ENCODE measurements around the gene DKC1.
A peak's percentile ranks its signal among the peaks of the same experiment; 100 is the strongest.
"Not testable (repeated sequence)": the region's sequence is repeated elsewhere in the genome, so short reads cannot be mapped to it uniquely, and the experiment has no call there.

Gene DKC1

GRCh38 chrX:154793084-154793795, 30.6 kb downstream of the DKC1 start:
- no peak for DNase-seq

DNA sequence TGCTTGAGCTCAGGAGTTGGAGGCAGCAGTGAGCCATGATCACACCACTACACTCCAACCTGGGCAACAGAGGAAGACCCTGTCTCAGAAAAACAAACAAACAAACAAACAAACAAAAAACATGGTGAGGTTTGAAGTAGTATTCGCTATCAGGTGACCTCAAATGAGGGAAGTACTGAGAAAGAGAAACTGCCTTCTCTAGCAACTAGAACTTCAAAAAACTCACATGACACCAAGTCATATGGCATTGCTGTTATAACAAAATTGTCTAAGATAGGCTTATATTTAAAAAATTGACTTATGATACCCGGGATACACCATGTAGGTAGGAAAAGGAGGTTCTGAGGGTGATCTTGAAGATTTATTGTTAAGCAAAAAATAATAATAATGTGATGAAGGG, 32.4 kb downstream of the DKC1 start:
- DNase-seq = no peak

- no peak for DNase-seq
These were observed 34.3 kb downstream of the DKC1 start for GRCh38 chrX:154797006-154797405.

GRCh38 chrX:154799556-154800348, 37.1 kb downstream of the DKC1 start:
- no peak for DNase-seq

DNA sequence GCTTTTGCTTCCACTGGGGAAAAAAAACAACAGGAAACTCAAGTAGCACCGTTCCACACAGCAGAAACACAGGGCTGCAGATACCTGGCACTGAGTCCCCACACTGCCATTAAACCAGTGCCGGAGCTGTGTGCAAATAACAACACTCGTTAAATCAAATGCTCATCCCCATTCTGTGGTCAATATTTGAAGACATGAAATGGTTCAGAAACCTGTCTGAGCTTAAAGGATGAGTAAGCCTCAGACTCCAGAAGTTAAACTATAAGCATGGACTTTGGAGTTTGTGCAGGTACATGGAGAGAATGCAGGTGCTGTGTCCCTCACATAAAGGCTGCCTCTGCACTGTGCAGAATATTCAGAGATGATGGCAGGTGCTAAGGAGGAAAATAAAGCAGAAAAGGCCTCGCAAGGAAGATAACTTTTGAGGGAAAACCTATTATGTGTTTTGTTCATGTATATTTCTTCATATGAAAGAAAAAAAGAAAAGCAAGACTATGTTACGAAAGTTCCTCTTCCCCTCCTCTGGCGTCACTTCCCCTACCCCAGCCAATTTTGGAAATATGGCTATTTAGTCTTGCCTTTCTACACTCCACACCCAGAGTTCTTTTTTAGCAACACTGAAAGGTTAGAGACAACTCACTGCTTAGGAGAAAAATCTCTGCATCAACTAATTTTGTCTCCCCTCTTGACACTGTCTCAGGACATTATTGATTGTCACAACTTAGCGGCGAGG, 38.0 kb downstream of the DKC1 start:
- DNase-seq = no peak

DNA sequence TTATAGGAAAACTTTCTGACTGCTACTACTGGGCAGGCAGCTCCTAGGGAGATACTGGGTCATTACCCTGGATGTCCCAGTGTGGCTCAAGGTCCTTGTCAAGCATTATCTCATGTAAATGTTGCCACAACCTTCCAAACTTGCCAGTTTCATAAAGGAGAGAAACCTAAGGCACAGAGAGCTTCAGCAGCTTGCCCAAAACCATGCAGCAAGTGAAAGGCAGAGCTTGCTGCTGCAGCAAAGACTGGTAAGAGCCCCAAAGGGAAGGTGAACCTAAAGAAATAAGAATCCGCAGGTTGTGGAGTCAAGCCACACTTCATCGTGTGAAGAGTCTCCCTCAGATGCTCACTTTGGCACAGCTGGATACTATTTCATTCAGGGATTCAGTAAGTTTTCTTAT, 40.3 kb downstream of the DKC1 start:
- no peak for DNase-seq

DNA sequence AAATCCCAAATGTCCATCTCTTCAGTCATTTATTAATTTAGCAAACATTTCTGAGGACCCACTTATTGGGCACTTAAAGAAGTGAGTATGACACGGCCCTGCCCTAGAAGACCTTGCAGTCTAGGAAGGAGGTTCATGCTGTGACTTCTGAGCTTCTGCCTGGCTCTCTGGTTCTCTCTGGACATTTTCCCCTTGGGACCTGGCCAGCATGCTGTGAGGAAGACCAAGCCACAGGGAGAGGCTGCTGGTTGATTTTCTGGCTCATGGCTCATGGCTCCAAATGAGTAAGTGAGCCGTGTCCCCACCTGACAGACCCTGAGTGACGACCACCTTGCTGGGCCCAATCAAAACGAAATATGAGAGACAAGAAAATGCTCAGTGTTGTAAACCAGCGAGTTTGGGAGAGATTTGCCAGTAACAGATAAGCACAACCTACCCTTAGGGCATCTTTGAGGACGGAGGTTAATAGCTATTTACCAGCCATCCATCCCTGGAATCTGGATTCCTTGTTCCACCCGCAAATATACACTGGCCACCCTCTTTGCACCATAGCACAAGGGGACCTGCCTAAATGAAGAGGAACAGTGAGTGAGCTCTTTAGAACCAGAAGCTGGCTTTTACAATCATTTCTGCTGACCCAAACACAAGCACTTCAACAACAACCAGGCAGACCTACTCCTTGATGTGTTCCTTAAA, 41.7 kb downstream of the DKC1 start:
- DNase-seq = no peak

- peak; percentile 72 to 82 for DNase-seq
These were observed 42.5 kb downstream of the DKC1 start, which contains the start of gene MPP1 for GRCh38 chrX:154804957-154805695. TSS of gene MPP1 (minus strand) at chrX:154805485. CDS start at chrX:154805373, 112 bp downstream.

- no peak for DNase-seq
These were observed 43.0 kb downstream of the DKC1 start for GRCh38 chrX:154805696-154806091.

DNA sequence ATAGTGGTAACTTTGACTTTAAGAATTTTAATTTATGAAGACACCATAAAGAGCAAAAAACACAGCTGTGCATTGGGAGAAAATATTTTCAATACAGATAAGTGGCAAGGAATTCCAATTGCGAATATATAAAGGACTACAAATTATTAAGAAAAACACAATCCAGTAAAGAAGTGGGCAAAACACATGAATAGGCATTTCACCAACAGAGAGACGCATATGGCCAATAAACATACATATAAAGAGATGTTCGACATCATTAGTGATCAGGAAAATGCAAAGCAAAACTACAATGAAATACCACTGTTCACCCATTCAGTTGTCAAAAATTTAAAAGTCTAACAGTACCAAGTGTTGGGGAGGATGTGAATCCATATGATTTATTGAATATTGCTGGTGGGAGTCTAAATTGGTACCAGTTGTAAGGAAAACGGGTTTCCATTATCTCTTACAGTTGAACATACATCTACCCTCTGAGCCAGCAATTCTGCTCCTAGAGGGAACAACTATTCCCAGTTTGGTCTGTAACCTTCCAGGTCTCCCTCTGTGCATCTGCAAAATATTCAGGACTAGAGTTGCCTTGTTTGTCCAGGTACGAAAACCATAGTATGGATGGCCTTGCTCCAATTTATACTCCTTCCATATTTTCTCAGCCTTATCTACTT, 44.3 kb downstream of the DKC1 start:
- no peak for DNase-seq

- DNase-seq = peak in 1 of 2 donors; percentile 9
These were observed 47.4 kb downstream of the DKC1 start for GRCh38 chrX:154809939-154810665.

DNA sequence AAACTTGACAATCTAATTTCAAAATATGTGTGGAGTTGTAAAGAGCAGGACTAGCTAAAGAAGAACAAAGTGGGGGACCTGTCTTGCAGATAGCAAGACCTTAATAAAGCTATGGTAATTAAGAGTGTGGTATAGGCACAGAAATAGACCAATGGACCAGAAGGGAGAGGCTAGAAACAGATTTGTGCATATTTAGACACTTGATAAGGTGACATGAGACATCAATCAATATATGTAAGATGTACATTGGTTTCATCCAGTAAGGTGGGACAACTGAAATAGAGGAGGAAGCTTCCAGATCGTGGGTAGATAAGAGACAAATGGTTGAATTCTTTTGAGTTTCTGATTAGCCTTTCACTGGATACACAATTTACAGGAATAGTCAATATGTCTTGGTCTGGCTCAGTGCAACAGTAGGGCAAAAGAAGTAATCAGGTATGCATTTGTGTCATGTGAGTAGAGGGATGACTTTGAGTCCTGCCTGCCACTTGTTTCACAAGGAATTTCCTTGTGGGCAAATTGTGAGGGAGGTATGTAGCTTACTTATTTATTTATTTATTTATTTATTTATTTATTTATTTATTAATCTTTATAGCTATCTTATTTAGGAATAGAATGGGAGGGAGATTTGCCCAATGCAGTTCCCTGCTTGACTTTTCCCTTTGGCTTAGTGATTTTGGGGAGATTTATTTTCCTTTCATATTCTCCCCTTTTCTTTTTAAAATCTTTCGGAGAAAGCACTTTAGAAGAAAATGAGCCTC, 49.9 kb downstream of the DKC1 start:
- no peak for DNase-seq

GRCh38 chrX:154813801-154814200, 51.1 kb downstream of the DKC1 start:
- no peak for DNase-seq

DNA sequence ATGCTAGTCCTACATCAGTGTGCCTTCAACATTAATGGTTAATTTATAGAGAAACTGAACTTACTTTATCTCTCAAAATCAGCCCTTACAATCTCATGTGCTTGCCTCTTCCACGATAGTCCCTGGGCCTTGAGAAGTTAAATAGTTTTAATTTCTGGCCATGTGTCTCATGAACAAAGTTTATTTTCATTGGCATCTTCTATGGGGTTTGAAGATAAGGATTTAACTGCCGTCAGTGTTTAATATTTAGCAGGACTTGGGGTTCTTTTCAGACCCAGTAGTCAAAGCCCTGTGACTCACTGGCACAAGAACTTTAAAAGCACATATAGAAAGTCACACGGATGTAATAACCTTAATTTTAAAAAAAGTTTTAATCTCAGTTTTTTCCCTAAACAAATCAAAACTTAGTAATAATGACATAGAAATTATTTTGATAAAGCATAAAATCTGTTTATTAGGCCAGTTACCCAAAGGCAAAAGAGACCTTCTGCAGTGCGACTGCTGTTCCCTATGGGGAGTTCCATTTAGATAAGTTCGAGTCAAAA, 52.7 kb downstream of the DKC1 start:
- no peak for DNase-seq

DNA sequence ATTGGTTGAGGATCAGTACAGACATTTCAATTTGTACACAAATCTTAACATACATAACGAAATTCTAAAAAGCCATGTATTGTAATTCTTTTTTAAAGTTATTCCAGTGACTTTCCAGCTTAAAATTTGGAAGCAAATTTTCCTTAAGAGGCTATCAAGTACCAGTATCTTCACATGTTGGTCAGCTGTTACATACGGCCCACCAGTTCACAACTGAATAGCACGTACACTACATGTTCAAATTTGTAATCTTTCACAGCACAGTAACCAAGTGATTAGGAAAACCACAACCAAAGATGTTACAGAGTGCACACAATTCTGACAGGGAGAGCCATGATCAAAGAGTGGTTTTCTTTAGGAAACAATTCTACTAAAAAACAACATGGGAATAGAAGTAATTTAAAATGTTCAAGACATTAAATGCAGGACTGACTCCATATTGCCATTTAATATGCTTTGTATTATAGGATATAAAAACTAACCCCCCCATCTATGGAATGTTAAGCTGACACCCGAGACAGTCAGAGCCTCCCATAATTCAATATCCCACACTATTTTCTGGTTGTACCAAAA, 53.7 kb downstream of the DKC1 start:
- DNase-seq = not testable (repeated sequence)

- DNase-seq = not testable (repeated sequence)
These were observed 54.5 kb downstream of the DKC1 start for GRCh38 chrX:154817048-154817618.

DNA sequence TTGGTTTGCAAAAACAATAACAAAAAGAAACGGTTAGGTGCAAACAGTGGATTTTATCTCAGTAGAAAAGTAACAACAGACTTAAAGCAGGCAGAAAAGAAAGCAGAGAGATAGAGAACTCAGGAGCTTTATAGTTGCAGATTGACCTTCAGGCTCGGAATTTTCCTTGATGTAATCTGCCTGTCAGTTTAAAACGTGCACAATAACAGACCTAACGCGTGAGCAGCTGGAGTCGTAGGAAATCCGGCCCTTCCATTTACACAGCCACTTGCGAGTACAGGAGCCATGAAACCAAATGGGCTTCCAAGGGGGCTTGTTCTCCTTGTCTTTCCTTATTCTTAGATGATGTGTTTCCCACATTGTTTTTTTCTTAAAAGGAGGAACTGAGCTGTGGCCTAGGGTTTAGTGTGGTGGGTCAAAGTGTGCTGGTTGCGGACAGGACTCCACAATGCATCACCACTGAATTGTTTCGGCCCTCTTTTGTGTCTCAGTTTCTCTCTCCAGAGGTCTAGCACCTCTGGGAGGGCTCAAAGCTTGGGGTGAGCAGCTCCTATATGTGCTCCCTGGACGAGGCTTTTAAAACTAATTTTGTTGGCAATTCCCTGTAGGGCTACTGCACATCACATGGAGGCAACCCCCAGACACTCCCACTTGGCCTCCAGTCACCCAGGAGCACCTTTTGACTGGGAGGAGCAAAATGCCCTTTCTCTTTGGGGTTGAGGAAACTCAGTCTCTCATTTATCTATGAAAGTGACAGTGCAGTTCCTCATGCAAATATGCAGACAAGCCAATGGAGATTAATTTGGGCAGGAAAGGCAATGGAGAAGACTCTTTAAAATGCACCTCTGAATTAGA, 56.5 kb downstream of the DKC1 start:
- DNase-seq = no peak

DNA sequence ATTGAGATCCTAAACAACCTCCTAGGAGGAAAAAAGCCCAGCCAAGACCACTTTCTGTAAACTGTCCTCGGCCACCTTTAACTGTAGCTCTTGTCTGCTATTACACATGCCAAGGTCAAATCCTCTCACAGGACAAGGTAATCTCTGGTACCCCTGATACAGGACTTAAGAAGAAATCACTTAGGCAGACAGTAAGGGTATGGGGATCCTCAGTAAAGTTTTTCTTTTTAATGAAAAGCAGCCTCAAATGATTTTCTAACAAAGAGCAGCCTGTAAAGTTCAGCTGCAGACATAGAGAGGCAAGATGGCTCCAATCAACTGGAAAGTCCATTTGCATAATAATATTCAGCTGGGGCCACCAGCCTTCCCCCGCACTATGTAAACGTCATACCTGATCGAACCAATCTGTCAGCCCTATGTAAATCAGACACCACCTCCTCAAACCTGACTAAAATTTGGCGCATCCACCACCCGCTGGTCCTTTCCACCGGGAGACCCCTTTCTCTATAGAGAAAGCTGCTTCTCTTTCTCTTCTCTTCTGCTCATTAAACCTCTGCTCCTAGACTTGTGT, 57.2 kb downstream of the DKC1 start:
- no peak for DNase-seq

Data from CD4-positive, alpha-beta T cell treated with Interferon alpha-2 for 1 hour (primary cell).